NCI-H1694 (cell line): Measurements from ENCODE around the gene NOTCH3.

Source experiments
- DNase-seq: peaks from one replicate; lab custom pipeline; 2025; lab: John Stamatoyannopoulos, UW

NOTCH3 gene

DNA sequence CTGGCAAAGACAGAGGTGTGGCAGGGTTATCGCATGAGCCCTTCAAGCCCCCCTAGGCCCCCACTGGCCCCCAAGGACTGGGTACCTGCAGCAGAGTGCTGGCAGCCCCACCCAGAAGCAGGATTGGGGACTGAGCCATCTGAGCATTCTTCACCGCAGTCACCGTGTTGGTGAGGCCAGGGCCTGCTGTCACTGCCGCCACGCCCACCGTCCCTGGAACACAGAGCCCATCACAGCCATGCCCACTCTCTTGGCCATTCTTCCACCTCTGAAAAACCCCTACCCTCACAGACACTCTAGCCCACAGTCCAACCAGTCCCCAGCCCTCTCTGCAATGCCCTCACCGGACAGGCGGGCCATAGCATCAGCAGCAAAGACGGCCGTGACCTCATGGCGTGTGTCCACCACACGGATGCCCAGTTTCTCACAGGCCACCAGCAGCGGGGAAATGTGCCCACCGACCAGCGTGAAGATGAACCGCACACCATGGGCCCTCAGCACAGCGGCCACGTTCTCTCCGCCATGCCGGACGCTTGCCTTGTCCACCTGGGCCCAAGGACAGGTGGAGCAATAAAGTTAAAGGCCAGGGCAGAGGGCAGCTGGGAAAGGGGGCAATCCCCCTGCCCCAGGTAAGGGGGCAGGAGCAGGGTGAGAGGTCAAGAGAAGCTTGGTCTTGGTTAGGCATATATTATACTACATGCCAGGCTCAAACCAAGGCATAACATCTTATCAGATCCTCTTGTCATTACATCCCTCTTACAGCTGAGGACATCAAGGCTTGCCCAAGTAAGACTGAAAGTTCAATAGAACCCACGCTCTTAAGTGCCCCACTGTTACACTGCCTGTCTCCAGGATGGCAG is 77.5 kb downstream of the NOTCH3 start:
- DNase-seq = no peak

- no peak for DNase-seq
Measured at GRCh38 chr19:15122331-15123030, 78.3 kb downstream of the NOTCH3 start.

DNA sequence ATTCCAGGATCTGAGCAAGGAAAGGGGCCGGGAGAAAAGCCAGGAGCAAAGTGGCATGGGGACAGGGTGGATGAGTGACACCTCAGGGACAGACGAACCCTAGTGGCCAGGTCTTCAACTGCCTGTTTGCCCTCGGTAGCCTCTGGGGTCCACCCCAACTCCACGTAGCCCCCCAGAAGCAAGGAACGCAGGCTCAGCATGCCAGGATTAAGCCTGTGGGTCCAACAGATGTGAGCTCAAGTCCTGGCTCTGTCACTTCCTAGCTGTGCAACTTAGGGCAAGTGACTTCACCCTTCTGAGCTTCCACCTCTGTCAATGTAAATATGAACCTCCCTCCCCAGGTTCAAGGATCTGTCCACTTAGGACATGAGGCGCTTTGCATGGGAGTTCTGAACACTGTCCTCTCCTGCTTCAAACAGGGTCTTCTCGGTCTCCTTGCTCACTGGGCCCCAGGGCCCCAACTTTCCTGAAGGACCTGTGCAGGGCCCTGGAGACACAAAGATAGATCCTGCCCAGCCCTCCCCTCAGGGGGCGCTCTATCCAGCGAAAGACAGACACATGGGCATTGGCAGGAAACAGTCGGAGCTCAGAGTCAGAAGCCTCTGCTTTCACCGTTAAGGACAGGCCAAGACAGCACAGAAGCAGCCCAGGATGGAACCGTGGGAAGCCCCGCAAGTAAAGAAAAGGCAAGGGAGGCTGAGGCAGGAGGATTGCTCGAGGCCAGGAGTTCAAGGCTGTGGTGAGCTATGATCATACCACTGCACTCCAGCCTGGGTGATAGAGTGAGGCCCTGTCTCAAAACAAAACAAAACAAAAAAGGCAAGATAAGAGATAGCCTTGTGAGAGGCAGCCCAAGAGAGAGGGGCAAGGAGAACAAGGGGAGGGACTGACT is 80.4 kb downstream of the NOTCH3 start:
- no peak for DNase-seq

DNA sequence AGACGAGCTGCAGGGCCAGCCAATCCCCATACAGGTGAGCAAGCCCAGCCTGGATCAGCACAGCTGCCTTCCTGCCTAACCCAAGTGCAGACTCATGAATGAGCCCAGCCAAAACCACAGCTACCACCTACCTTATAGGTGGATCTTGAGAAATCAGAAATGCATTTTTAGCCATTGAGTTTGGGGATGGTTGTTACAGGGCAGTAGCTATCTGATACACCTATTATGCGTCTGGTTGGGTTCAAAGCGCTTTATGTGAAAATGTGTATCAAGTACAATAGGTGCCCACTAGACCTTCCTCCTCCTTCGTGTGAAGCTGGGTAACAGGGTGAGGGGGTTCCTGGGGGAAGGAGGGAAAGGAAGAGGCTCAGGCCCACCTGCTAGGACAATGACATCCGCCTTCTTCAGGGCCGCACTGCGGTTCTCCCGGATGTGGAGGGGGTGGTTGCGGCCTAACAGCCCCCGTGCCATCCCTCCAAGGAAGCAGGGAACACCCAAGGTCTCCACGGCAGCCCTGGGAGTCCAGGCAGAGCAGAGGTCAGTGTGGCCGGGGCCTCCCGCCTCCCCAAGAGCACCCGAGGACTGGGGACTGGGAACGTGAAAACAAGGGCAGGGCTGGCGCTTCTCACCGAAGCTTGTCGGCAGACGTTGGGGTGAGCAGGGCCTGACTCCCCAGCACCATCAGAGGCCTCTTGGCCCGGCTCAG is 81.9 kb downstream of the NOTCH3 start:
- DNase-seq = no peak

- DNase-seq = no peak
Measured at GRCh38 chr19:15118248-15118647, 82.5 kb downstream of the NOTCH3 start.

- no peak for DNase-seq
Measured at GRCh38 chr19:15116856-15117255, 83.9 kb downstream of the NOTCH3 start.

DNA sequence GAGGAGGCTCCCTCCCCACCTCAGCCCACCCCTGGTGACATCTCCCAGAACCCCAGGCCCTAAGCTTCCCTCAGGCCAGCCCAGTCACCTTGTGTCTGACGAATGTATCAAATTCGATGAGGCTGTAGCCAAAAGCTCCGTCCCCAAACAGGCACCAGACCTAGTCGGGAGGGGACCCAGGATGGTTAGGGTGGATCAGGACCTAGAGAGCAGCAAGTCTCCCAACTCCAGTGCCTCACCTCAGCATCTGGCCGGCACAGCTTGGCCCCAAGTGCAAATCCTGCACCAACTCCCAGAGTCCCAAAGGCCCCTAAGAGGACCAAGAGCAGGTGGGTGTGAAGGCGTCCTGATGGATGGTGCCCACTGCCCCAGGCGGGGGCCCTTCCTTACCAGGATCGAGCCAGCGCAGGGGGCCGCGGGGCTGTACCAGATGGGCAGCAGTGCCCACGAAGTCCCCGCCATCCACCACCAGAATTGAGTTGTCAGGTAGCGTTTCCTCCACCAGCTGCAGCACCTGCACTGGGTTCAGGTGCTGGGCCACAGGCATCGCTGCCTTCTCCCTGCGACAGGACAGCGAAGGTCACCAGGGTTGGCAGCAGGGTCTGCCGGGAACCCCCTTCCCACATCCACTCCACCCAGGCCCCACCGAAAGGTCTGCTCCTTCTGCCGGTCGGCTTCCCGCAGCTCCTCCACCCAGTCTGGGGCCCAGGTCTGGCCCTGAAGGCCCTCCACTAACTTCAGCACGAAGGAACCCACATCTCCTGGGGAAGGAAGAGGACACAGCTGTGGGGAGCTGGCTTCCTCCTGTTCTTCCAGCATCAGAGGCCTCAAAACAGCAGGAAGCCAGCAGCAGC is 84.8 kb downstream of the NOTCH3 start:
- no peak for DNase-seq

- no peak for DNase-seq
Measured at GRCh38 chr19:15115080-15115479, 85.7 kb downstream of the NOTCH3 start.

DNA sequence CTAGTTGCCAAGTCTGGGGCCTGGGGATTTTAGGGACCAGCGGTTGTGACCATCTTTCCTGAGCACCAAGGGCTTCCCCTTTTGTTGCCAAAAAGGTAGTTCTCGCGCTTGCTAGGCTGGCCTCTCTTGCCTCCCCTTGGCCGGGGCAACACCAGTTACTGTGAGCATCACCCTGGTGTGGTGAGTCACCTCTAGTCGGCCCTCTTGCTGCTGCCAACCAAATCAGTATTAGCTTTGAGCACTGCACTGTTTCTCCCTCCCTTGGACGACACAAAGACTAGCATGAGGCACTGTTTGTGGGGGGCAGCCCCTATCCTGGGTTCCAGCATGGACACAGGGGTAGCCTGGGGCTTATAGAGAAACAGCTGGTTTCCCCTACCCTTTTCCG is 86.6 kb downstream of the NOTCH3 start:
- no peak for DNase-seq

DNA sequence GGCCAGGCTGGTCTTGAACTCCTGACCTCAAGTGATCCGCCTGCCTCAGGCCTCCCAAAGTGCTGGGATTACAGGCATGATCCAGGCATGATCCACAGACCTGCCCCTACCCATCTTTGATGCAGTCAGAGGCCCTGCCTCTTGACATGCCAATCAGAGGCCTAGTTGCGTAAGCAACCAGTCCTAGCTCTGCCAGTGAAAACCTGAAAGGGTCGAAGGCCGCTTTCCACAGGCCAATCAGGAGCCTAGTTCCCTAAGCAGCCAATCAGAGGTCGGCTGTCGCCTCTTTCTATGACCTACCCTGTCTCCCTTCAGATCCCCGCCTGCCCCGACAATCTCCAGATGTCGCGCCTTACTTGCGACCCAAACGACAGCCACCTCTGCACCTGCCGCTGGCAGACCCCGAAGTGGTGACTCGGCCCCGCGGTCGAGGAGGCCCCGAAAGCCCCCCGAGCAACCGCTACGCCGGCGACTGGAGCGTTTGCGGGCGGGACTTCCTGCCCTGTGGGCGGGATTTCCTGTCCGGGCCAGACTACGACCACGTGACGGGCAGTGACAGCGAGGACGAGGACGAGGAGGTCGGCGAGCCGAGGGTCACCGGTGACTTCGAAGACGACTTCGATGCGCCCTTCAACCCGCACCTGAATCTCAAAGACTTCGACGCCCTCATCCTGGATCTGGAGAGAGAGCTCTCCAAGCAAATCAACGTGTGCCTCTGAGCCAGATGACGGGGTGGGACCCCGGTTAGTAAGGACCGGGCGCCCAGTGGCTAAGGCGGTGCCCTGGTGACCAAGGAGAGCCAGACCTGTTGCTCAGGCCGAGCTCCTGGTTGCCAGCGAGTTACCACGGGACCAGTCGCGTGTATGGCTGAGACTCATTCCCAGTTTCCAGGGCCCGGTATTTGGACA is 87.3 kb downstream of the NOTCH3 start:
- DNase-seq = no peak

DNA sequence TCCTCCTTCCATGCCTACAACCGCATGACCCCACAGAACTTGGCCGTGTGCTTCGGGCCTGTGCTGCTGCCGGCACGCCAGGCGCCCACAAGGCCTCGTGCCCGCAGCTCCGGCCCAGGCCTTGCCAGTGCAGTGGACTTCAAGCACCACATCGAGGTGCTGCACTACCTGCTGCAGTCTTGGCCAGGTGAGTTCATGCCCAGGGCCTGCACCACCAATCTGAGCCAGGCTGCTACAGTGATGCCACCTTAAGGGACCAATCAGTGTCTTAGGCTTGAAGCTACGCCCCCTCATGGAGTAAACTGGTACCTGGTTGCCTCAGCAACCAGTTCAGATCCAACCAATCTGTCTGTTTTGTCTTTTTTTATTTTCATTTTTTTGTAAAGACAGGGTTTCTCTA is 88.4 kb downstream of the NOTCH3 start:
- no peak for DNase-seq

DNA sequence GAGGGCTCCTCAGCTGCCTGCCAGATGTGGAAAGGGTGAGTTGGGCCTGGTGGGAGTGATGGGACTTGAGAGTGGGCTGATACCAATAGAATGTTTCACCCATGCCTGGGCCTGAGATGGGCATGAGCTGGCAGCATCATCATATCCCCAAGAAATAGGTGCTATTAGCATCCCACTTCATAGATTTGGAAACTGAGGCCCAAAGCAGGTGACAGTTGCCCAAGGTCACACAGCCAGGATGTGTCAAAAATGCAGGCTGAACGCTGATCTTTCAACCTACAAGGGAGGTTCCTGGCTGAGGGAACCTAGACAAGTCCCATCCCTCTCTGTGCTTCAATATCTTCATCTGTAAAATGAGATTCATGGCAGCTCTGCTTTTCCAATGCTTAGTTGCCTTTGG is 89.0 kb downstream of the NOTCH3 start:
- no peak for DNase-seq

DNA sequence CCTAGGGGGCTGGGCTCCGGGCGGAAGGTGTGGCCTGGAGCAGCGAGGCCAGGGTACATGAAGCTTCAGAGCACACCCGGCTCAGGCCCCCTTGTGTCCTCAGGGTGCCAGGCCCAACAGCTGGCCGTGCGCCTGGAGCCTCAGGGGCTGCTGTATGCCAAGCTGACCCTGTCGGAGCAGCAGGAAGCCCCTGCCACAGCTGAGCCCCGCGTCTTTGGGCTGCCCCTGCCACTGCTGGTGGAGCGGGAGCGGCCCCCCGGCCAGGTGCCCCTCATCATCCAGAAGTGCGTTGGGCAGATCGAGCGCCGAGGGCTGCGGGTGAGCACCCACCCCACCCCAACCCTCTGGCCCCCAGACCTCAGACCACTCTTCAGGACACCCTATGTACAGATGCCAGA is 90.4 kb downstream of the NOTCH3 start:
- no peak for DNase-seq

DNA sequence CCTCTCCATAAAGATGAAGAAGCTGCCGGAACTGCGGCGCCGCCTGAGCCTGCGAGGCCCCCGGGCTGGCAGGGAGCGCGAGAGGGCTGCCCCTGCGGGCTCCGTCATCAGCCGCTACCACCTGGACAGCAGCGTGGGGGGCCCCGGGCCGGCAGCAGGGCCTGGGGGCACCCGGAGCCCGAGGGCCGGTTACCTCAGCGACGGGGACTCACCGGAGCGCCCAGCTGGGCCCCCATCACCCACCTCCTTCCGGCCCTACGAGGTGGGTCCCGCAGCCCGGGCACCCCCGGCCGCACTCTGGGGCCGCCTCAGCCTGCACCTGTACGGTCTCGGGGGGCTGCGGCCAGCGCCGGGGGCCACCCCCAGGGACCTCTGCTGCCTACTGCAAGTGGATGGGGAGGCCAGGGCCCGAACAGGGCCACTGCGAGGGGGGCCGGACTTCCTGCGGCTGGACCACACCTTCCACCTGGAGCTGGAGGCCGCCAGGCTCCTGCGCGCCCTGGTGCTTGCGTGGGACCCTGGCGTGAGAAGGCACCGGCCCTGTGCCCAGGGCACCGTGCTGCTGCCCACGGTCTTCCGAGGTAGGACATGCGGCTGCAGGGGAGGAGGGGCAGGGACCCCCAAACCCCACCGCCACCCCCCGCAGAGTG is 90.9 kb downstream of the NOTCH3 start:
- DNase-seq = no peak
